WTC11 (cell line): ENCODE results near the gene CCDC89. TPM values are rescaled to one million over a fixed set of nuclear protein-coding genes. Genes with fewer than 3 reads are reported as not detected.

ENCODE experiments used
- ATAC-seq: fragments of 200-7000 bp; cut with Tn5 transposase; 2 replicates; pipeline ENCODE4 v1.10.0; 2021; ENCODE audit warnings: mild to moderate bottlenecking, moderate library complexity
- CTCF ChIA-PET: fragments of 300-600 bp; sonication (Branson Sonifier 250); formaldehyde crosslinking; loops from one replicate; lab custom pipeline; 2021; ENCODE audit warnings: antibody characterized with exemption; lab: Charles Lee
- POLR2A ChIA-PET: fragments of 350-600 bp; sonication (Branson Sonifier 250); formaldehyde crosslinking; loops from one replicate; lab custom pipeline; 2021; ENCODE audit warnings: antibody characterized with exemption; lab: Charles Lee
- DNase-seq: peaks from one replicate; pipeline ENCODE4 v3.0.0; 2021; ENCODE audit warnings: low spot score
- H3K27ac Mint-ChIP-seq: 2 replicates; pipeline ENCODE4 v1.8.0; 2021; ENCODE audit warnings: mixed read lengths
- H3K27me3 Mint-ChIP-seq: 2 replicates; pipeline ENCODE4 v1.8.0; 2021; ENCODE audit warnings: low read depth, mild to moderate bottlenecking, moderate library complexity, mixed read lengths
- H3K36me3 Mint-ChIP-seq: 2 replicates; pipeline ENCODE4 v1.8.0; 2021; ENCODE audit warnings: mixed read lengths
- H3K4me1 Mint-ChIP-seq: 2 replicates; pipeline ENCODE4 v1.8.0; 2022; ENCODE audit warnings: mixed read lengths
- H3K4me3 Mint-ChIP-seq: 2 replicates; pipeline ENCODE4 v1.8.0; 2021; ENCODE audit warnings: mild to moderate bottlenecking, moderate library complexity, mixed read lengths
- H3K9me3 Mint-ChIP-seq: 2 replicates; pipeline ENCODE4 v1.8.0; 2021; ENCODE audit warnings: mixed read lengths
- CBFB ChIP-seq: sonication (generic); formaldehyde crosslinking; IDR thresholded peaks from 2 replicates; pipeline ENCODE4 v1.8.1; 2022; ENCODE audit warnings: mild to moderate bottlenecking, low read depth, missing genetic modification reagents
- NFYB ChIP-seq: sonication (generic); formaldehyde crosslinking; conservative IDR thresholded peaks from 2 replicates; pipeline ENCODE4 v1.8.0; 2022; ENCODE audit warnings: low read depth, missing genetic modification reagents
- NR2C2 ChIP-seq: sonication (generic); formaldehyde crosslinking; IDR thresholded peaks from 2 replicates; pipeline ENCODE4 v1.8.0; 2022; ENCODE audit warnings: mild to moderate bottlenecking, missing genetic modification reagents
- SMAD3 ChIP-seq: sonication (generic); formaldehyde crosslinking; IDR thresholded peaks from 2 replicates; pipeline ENCODE4 v1.8.0; 2022; ENCODE audit warnings: missing genetic modification reagents, mild to moderate bottlenecking, borderline replicate concordance
- SP1 ChIP-seq: sonication (generic); formaldehyde crosslinking; conservative IDR thresholded peaks from 2 replicates; pipeline ENCODE4 v1.8.1; 2022; ENCODE audit warnings: missing genetic modification reagents
- TEAD1 ChIP-seq: sonication (generic); formaldehyde crosslinking; IDR thresholded peaks from 2 replicates; pipeline ENCODE4 v1.8.0; 2022; ENCODE audit warnings: mild to moderate bottlenecking, missing genetic modification reagents
- TP53 ChIP-seq: sonication (generic); formaldehyde crosslinking; IDR thresholded peaks from 2 replicates; pipeline ENCODE4 v1.8.1; 2023; ENCODE audit warnings: mild to moderate bottlenecking, missing genetic modification reagents
- ZNF232 ChIP-seq: sonication (generic); formaldehyde crosslinking; IDR thresholded peaks from 2 replicates; pipeline ENCODE4 v1.8.0; 2022; ENCODE audit warnings: mild to moderate bottlenecking, missing genetic modification reagents
- total RNA-seq: library from RNA; stranded (reverse); gene quantifications from 3 replicates; pipeline ENCODE4 v1.2.3, GENCODE V29; 2021
- TF ChIP-seq, protein P1 (sequence below): sonication (generic); formaldehyde crosslinking; IDR thresholded peaks from 2 replicates; pipeline ENCODE4 v1.8.1; 2022; ENCODE audit warnings: mild to moderate bottlenecking, missing genetic modification reagents, moderate library complexity, borderline replicate concordance
- TF ChIP-seq, protein P2 (sequence below): sonication (generic); formaldehyde crosslinking; IDR thresholded peaks from 2 replicates; pipeline ENCODE4 v1.8.1; 2023; ENCODE audit warnings: mild to moderate bottlenecking, moderate library complexity, missing genetic modification reagents
- TF ChIP-seq, protein P3 (sequence below): fragments of 250-450 bp; sonication (Bioruptor Pico); IDR thresholded peaks from 2 replicates; pipeline ENCODE4 v1.9.0; 2021; ENCODE audit warnings: mild to moderate bottlenecking
- TF ChIP-seq, protein P4 (sequence below): sonication (generic); formaldehyde crosslinking; conservative IDR thresholded peaks from 2 replicates; pipeline ENCODE4 v1.8.1; 2022; ENCODE audit warnings: mild to moderate bottlenecking, missing genetic modification reagents
- TF ChIP-seq, protein P5 (sequence below): sonication (generic); formaldehyde crosslinking; IDR thresholded peaks from 2 replicates; pipeline ENCODE4 v1.8.0; 2022; ENCODE audit warnings: missing genetic modification reagents
- TF ChIP-seq, protein P6 (sequence below): sonication (generic); formaldehyde crosslinking; IDR thresholded peaks from 2 replicates; pipeline ENCODE4 v1.8.0; 2023; ENCODE audit warnings: mild to moderate bottlenecking, missing genetic modification reagents

The CCDC89 gene
- total RNA-seq, 1 experiment from 2014 or later: not detected

DNA sequence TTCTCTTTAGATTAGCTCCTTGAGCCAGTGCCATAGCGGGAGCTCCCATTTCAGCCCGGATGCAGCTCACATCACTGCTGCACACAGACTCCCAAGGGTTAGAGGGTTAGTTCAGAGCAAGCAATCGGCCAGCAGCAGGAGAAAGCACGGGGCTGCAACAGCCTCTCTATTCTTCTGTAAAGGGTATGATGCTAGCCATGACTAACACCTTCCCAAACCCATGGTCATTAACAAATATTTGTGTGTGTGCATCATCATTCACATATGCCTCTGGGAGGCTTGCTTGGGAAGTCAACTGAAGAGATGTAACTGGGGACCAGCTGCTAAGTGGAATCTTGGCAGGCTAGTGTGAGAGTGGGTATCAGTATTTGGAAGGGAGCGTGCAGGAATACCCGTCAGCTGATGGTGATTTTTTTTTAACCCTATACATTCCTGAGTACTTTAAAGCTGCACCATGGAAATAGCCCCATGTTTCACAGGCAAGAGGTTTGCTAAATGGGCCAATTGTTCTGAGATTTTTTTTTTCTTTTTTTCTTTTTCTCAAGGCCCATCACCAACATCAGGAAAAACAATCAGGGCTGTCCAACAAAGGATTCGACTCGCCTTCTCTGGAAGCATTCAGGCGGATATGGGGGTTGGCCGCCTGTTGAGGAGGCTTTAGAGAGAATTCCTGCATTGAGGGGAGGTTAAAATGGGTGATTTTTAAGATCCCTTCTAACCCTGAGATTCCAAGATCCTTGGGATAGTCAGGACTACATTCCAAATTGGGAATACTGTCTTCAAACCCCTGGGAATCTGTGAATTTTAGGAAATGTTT lies 33.2 kb upstream of the CCDC89 start (continued):
- TF ChIP-seq, protein P1, sequence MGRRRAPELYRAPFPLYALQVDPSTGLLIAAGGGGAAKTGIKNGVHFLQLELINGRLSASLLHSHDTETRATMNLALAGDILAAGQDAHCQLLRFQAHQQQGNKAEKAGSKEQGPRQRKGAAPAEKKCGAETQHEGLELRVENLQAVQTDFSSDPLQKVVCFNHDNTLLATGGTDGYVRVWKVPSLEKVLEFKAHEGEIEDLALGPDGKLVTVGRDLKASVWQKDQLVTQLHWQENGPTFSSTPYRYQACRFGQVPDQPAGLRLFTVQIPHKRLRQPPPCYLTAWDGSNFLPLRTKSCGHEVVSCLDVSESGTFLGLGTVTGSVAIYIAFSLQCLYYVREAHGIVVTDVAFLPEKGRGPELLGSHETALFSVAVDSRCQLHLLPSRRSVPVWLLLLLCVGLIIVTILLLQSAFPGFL (CRISPR knock-in tag): no peak
- TF ChIP-seq NR2C2 (CRISPR knock-in tag): no peak
- TF ChIP-seq, protein P2, sequence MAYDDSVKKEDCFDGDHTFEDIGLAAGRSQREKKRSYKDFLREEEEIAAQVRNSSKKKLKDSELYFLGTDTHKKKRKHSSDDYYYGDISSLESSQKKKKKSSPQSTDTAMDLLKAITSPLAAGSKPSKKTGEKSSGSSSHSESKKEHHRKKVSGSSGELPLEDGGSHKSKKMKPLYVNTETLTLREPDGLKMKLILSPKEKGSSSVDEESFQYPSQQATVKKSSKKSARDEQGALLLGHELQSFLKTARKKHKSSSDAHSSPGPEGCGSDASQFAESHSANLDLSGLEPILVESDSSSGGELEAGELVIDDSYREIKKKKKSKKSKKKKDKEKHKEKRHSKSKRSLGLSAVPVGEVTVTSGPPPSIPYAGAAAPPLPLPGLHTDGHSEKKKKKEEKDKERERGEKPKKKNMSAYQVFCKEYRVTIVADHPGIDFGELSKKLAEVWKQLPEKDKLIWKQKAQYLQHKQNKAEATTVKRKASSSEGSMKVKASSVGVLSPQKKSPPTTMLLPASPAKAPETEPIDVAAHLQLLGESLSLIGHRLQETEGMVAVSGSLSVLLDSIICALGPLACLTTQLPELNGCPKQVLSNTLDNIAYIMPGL (CRISPR knock-in tag): no peak
- TF ChIP-seq, protein P3, sequence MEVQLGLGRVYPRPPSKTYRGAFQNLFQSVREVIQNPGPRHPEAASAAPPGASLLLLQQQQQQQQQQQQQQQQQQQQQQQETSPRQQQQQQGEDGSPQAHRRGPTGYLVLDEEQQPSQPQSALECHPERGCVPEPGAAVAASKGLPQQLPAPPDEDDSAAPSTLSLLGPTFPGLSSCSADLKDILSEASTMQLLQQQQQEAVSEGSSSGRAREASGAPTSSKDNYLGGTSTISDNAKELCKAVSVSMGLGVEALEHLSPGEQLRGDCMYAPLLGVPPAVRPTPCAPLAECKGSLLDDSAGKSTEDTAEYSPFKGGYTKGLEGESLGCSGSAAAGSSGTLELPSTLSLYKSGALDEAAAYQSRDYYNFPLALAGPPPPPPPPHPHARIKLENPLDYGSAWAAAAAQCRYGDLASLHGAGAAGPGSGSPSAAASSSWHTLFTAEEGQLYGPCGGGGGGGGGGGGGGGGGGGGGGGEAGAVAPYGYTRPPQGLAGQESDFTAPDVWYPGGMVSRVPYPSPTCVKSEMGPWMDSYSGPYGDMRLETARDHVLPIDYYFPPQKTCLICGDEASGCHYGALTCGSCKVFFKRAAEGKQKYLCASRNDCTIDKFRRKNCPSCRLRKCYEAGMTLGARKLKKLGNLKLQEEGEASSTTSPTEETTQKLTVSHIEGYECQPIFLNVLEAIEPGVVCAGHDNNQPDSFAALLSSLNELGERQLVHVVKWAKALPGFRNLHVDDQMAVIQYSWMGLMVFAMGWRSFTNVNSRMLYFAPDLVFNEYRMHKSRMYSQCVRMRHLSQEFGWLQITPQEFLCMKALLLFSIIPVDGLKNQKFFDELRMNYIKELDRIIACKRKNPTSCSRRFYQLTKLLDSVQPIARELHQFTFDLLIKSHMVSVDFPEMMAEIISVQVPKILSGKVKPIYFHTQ (CRISPR knock-in tag): no peak
- no peak for TF ChIP-seq ZNF232 (CRISPR knock-in tag)
- no peak for TF ChIP-seq SP1 (CRISPR knock-in tag)
- TF ChIP-seq, protein P4, sequence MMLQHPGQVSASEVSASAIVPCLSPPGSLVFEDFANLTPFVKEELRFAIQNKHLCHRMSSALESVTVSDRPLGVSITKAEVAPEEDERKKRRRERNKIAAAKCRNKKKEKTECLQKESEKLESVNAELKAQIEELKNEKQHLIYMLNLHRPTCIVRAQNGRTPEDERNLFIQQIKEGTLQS: no peak
- no peak for TF ChIP-seq SMAD3

DNA sequence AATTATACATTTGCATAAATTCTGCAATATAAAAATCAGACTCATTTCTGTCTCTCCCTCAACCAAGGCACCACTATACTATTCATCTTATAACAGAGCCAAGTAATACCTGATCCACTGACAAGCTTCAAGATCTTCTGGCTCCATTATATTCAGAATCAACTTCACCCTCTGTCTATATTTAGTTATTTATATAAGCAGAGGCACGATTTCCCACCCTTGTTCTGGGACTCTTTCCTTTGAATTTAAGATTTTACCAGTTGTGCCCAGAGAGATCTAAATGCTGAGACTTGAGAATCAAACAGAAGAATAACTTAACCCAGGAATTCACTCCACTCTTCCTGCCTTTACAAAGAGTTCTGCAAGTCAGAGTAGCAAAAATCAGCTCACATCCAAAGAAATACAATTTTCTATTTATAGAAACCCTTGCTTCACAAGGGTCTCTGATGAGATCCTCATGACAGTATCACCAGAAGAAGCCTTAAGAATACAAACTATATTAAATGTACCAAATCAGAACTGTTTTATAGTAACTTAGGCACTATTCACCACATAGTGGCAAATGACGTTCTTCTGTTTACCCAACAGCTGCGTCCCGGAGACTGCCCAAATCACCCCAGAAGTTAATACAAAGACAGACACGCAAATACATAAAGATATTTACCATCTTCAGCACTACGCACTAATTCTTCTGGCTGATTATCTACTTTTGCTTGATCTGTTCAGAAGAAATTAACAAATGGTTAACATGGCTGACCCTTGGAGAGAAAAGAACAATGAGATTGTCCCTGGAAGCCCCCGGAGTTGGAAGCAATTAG lies 32.3 kb upstream of the CCDC89 start:
- Mint-ChIP-seq H3K27me3 (no peaks in the 10 kb centered on the region), H3K9me3 (no peaks in the 10 kb centered on the region), H3K4me1 (peaks cover 56% of the 10 kb centered on the region), H3K27ac (peak overlapping the region; percentile 97), H3K4me3 (peak overlapping the region; percentile 43), H3K36me3 (no peaks in the 10 kb centered on the region)
- POLR2A ChIA-PET: interaction anchor here (0.6 to 1.1 kb wide), 2 partner anchors 18 to 70 kb away, joined by 3 to 4 read pairs; partner anchors contain the start of gene TMEM126A
- TF ChIP-seq TP53 (CRISPR knock-in tag) (no peak), NFYB (CRISPR knock-in tag) (no peak), CBFB (CRISPR knock-in tag) (no peak), TEAD1 (no peak)
- TF ChIP-seq, protein P5, sequence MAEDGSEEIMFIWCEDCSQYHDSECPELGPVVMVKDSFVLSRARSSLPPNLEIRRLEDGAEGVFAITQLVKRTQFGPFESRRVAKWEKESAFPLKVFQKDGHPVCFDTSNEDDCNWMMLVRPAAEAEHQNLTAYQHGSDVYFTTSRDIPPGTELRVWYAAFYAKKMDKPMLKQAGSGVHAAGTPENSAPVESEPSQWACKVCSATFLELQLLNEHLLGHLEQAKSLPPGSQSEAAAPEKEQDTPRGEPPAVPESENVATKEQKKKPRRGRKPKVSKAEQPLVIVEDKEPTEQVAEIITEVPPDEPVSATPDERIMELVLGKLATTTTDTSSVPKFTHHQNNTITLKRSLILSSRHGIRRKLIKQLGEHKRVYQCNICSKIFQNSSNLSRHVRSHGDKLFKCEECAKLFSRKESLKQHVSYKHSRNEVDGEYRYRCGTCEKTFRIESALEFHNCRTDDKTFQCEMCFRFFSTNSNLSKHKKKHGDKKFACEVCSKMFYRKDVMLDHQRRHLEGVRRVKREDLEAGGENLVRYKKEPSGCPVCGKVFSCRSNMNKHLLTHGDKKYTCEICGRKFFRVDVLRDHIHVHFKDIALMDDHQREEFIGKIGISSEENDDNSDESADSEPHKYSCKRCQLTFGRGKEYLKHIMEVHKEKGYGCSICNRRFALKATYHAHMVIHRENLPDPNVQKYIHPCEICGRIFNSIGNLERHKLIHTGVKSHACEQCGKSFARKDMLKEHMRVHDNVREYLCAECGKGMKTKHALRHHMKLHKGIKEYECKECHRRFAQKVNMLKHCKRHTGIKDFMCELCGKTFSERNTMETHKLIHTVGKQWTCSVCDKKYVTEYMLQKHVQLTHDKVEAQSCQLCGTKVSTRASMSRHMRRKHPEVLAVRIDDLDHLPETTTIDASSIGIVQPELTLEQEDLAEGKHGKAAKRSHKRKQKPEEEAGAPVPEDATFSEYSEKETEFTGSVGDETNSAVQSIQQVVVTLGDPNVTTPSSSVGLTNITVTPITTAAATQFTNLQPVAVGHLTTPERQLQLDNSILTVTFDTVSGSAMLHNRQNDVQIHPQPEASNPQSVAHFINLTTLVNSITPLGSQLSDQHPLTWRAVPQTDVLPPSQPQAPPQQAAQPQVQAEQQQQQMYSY: no peak
- TF ChIP-seq, protein P6, sequence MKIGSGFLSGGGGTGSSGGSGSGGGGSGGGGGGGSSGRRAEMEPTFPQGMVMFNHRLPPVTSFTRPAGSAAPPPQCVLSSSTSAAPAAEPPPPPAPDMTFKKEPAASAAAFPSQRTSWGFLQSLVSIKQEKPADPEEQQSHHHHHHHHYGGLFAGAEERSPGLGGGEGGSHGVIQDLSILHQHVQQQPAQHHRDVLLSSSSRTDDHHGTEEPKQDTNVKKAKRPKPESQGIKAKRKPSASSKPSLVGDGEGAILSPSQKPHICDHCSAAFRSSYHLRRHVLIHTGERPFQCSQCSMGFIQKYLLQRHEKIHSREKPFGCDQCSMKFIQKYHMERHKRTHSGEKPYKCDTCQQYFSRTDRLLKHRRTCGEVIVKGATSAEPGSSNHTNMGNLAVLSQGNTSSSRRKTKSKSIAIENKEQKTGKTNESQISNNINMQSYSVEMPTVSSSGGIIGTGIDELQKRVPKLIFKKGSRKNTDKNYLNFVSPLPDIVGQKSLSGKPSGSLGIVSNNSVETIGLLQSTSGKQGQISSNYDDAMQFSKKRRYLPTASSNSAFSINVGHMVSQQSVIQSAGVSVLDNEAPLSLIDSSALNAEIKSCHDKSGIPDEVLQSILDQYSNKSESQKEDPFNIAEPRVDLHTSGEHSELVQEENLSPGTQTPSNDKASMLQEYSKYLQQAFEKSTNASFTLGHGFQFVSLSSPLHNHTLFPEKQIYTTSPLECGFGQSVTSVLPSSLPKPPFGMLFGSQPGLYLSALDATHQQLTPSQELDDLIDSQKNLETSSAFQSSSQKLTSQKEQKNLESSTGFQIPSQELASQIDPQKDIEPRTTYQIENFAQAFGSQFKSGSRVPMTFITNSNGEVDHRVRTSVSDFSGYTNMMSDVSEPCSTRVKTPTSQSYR: no peak
- DNase-seq (no peak), ATAC-seq (no peak)
- CTCF ChIA-PET: interaction anchor here (1.4 kb wide), 1 partner anchor 137 kb away, joined by 5 read pairs; the partner anchor contains the start of gene CCDC83
